ENCODE results near the gene HDLBP.

The HDLBP gene

DNA sequence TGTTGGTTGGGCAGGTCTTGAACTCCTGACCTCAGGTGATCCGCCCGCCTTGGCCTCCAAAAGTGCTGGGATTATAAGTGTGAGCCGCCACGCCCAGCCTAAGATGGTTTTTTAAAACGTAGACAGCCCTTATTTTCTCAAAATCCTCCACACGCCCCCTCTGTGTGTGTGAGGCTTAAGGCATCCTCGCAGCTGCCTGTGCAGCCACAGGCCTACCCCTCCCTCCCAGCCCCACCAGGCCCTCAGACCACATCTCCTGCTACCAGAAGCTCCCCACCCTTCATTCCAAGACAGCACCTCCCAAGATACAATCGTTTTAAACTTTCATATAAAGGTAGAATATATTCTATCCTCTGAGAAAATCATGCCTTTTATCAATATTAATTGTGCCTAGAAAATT lies 122.2 kb downstream of the HDLBP start:
- Histone ChIP-seq H3K4me2 (ENCODE audit: low read length) (no peak overlapping the region), H3K27me3 (ENCODE audit: control insufficient read depth, insufficient read depth, low read length) (peaks cover 25% of the 10 kb centered on the region), H3K9me3 (replicated peaks; ENCODE audit: low read length) (no peaks in the 10 kb centered on the region), H3K4me1 (ENCODE audit: control insufficient read depth, insufficient read depth, low read length) (no peaks in the 10 kb centered on the region), H3K9ac (ENCODE audit: low read depth, low read length) (no peak overlapping the region), H3K4me3 (ENCODE audit: low read length) (no peak overlapping the region), H3K36me3 (ENCODE audit: insufficient read depth, low read length) (no peaks in the 10 kb centered on the region)

DNA sequence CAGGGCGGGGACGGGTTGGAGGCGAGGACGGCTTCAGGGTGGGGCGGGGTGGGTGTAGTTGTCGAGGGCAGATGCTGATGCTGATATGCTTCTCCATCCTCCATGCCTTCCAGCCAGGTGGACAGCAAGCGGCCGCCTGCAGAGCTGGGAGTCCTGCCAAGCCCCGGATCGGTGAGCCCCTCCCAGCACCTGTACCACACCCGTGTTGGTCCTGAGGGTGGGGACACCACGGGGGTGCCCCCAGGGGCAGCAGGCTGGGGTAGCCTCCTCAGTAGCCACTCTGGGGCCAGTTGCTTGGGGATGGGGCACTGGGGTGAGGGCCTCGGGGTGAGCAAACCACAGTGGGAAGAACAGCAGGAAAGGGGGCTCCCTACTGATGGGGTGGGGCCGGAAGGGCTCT lies 124.4 kb downstream of the HDLBP start:
- no peak overlapping the region for H3K4me3 ChIP-seq (ENCODE audit: low read length)
- no peaks in the 10 kb centered on the region for H3K4me1 ChIP-seq (ENCODE audit: control insufficient read depth, insufficient read depth, low read length)
- peaks cover 15% of the 10 kb centered on the region for H3K27me3 ChIP-seq (ENCODE audit: control insufficient read depth, insufficient read depth, low read length)
- no peak overlapping the region for H3K9ac ChIP-seq (ENCODE audit: low read depth, low read length)
- no peaks in the 10 kb centered on the region for H3K36me3 ChIP-seq (ENCODE audit: insufficient read depth, low read length)
- H3K9me3 ChIP-seq (replicated peaks; ENCODE audit: low read length), result no peaks in the 10 kb centered on the region
- H3K4me2 ChIP-seq (ENCODE audit: low read length), result no peak overlapping the region

DNA sequence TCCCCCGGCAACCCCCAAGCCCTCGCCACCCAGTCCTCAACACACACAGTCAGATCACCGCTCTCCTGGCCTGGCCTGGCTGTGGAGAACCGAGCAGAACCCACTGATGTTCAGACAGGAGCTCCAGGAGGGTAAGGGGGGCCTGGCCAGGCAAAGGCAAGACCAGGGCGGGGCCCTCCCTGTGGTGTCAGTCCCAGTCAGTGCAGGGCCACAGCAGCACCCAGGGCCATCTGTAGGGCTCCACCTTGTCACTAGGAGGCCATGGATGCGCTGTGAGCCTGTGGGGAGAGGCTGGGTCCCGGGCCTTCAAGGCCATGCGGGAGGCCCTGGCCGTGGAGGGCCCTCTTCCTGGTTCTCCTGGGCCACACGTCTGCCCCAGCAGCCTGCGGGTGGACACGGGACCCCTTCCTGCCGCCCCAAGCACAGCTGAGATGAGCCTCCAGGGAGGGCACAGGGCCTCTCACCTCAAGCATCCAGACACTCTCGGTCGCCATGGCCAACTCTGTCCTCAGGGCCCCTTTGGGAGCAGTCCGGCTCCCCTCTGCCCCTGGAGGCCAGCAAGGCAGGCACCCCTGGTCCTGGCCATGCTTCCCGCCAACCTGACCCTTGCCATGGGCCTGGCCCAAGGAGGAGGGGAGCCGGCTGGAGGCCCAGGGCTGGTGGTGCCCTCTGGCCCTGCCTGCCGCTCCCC lies 125.0 kb downstream of the HDLBP start:
- Histone ChIP-seq H3K9me3 (replicated peaks; ENCODE audit: low read length) (no peaks in the 10 kb centered on the region), H3K27me3 (ENCODE audit: control insufficient read depth, insufficient read depth, low read length) (peaks cover 9% of the 10 kb centered on the region), H3K36me3 (ENCODE audit: insufficient read depth, low read length) (no peaks in the 10 kb centered on the region), H3K9ac (ENCODE audit: low read depth, low read length) (no peak overlapping the region), H3K4me1 (ENCODE audit: control insufficient read depth, insufficient read depth, low read length) (no peaks in the 10 kb centered on the region), H3K4me3 (ENCODE audit: low read length) (no peak overlapping the region), H3K4me2 (ENCODE audit: low read length) (no peak overlapping the region)

DNA sequence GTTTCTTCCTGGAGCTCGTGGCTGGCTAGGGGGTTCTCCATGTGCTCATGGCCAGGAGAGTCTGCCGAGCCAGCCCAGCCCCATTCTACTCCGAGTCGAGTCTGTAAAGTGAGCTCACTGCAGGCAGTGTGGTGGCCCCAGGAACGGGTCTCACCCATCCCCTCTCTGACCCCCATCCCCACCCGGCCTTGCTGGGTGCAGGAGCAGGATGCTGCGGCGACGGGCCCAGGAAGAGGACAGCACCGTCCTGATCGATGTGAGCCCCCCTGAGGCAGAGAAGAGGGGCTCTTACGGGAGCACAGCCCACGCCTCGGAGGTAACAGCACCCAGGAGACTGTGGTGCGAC lies 125.6 kb downstream of the HDLBP start:
- Histone ChIP-seq H3K4me3 (ENCODE audit: low read length) (no peak overlapping the region), H3K4me1 (ENCODE audit: control insufficient read depth, insufficient read depth, low read length) (no peaks in the 10 kb centered on the region), H3K9me3 (replicated peaks; ENCODE audit: low read length) (no peaks in the 10 kb centered on the region), H3K27me3 (ENCODE audit: control insufficient read depth, insufficient read depth, low read length) (peaks cover 7% of the 10 kb centered on the region), H3K36me3 (ENCODE audit: insufficient read depth, low read length) (no peaks in the 10 kb centered on the region), H3K9ac (ENCODE audit: low read depth, low read length) (no peak overlapping the region), H3K4me2 (ENCODE audit: low read length) (no peak overlapping the region)

DNA sequence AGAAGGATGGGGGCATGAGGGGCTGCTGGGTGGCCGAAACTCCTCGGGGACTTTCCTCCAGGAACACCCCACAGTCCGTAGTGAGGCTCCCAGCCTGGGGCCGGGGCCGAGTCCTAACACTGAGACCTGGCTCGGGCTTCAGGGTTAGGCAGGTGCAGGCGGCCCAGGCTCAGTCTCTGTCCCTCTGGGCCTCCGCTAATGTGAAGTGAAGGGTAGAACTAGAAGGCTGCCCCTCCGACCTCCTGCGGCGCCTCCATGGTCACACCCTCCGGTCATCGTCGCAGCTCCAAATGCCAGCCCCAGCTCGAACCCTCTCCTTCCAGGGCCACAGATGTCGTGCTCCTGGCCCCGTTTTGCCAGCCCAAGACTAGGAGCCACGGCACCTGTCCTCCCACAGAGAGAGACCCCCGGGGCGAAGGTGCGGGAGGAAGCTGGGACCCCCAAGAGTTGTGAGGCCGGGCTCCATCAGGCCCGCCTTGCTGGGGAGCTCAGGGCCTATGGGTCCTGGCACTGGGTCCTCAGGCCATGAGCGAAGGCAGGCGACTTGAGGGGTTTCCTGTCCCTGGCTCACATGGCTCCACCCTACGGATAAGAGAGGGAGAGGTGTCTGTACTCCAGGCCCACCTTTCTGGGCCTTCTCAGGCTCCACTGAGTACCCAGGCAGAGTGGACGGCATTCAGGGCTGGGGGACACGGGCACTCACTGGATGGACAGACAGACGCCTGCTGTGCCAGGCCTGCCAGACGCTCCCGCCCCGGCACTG lies 126.2 kb downstream of the HDLBP start:
- no peak overlapping the region for H3K4me3 ChIP-seq (ENCODE audit: low read length)
- H3K9ac ChIP-seq (ENCODE audit: low read depth, low read length), result no peak overlapping the region
- peaks cover 4% of the 10 kb centered on the region for H3K27me3 ChIP-seq (ENCODE audit: control insufficient read depth, insufficient read depth, low read length)

DNA sequence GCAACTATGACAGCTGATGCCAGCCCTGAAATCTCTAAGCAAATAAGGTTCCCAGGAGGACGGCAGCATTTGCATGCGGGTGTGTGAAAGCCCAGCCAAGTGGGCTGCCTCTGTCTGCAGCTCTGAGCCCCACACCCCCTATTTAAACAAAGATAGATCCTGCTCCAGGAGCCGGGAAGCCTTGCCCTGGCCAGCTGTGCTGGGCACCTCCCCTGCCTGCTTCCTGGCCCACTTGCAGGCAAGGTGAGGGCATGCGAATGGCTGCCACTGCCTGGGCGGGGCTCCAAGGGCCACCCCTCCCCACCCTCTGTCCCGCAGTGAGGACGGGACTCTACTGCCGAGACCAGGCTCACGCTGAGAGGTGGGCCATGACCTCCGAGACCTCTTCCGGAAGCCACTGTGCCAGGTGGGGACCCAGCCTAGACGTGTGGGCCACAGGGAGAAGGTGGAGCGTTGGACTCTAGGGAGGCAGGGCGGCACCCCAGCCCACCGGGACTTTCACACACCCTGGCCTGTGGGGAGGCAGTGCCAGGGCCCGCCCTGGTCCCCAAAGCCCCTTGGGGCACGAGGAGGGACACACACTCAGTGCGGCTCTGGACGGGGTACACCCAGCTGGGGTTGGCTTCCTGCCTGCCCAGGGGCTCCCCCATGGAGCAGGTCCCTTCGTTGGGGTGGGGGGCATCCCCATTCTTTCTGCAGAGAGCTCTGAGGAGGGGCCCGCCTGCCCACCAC lies 126.9 kb downstream of the HDLBP start, which contains the start of gene ANO7:
Gene ANO7, plus strand, starts transcription at position 317 of the 732 bp plus-strand sequence. CDS start 1,387 bp downstream, outside the sequence.
- Histone ChIP-seq H3K9ac (ENCODE audit: low read depth, low read length) (no peak within 1 kb of the TSS), H3K4me2 (ENCODE audit: low read length) (no peak within 1 kb of the TSS), H3K9me3 (replicated peaks; ENCODE audit: low read length) (no peaks in the 10 kb centered on the region), H3K27me3 (ENCODE audit: control insufficient read depth, insufficient read depth, low read length) (peaks cover 4% of the 10 kb centered on the region), H3K4me1 (ENCODE audit: control insufficient read depth, insufficient read depth, low read length) (no peaks in the 10 kb centered on the region), H3K4me3 (ENCODE audit: low read length) (no peak within 1 kb of the TSS), H3K36me3 (ENCODE audit: insufficient read depth, low read length) (no peaks in the 10 kb centered on the region)

More for the DNA sequence above, 126.2 kb downstream of the HDLBP start:
- Histone ChIP-seq H3K4me2 (ENCODE audit: low read length) (no peak overlapping the region), H3K9me3 (replicated peaks; ENCODE audit: low read length) (no peaks in the 10 kb centered on the region), H3K4me1 (ENCODE audit: control insufficient read depth, insufficient read depth, low read length) (no peaks in the 10 kb centered on the region), H3K36me3 (ENCODE audit: insufficient read depth, low read length) (no peaks in the 10 kb centered on the region)

DNA sequence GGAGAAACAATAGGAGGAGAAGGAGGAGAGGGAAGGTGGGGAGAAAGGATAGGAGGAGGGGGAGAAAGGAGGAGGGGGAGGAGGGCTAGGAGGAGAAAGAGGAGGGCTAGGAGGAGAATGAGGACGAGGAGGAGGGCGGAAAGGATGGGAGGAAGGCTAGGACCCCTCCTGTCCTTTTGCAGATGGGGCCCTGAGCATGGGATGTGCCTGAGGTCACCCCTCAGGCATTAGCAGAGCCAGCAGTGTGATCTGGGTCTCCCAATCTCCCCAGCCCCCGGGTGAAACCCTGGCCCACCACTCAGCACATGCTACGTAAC lies 127.6 kb downstream of the HDLBP start:
- H3K4me1 ChIP-seq (ENCODE audit: control insufficient read depth, insufficient read depth, low read length), result no peaks in the 10 kb centered on the region
- no peak overlapping the region for H3K4me2 ChIP-seq (ENCODE audit: low read length)
- H3K4me3 ChIP-seq (ENCODE audit: low read length), result no peak overlapping the region
- peaks cover 4% of the 10 kb centered on the region for H3K27me3 ChIP-seq (ENCODE audit: control insufficient read depth, insufficient read depth, low read length)
- no peaks in the 10 kb centered on the region for H3K36me3 ChIP-seq (ENCODE audit: insufficient read depth, low read length)
- no peak overlapping the region for H3K9ac ChIP-seq (ENCODE audit: low read depth, low read length)
- H3K9me3 ChIP-seq (replicated peaks; ENCODE audit: low read length), result no peaks in the 10 kb centered on the region

DNA sequence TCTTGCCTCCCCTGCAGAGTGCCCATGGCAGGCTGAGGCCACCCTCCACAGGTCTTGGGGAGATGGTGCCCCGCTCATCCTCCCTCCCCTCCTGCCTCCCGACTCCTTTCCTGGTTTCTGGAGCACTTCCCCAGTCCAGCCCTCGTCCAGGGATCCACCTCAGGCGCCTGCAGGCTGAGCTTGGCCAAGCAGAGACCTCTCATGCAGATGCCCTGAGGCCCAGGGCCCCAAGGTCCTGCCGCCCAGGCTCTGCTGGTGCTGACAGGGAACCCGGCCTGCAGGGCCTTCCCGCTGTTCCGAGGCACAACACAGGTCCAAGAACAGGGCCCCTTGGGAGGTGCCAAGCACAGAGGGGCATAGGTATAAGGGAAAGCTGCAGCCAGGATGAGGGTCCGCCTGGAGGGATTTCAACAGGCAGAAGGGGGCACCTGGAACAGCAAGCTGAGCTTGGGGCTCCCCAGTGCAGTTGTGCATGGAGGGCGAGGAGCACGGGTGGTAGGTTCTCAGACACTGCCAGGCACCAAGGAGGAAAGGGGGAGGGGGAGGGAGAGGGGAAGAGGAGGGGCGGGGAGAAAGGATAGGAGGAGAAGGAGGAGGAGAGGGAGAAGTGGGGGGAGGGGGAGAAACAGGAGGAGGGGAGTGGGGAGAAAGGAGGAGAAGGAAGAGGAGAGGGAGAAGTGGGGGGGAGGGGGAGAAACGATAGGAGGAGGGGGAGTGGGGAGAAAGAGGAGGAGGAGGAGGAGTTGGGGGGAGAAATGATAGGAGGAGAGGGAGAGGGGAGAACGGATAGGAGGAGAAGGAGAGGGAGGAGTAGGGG lies 128.2 kb downstream of the HDLBP start:
- Histone ChIP-seq H3K27me3 (ENCODE audit: control insufficient read depth, insufficient read depth, low read length) (peaks cover 4% of the 10 kb centered on the region), H3K9me3 (replicated peaks; ENCODE audit: low read length) (no peaks in the 10 kb centered on the region), H3K36me3 (ENCODE audit: insufficient read depth, low read length) (no peaks in the 10 kb centered on the region), H3K4me3 (ENCODE audit: low read length) (no peak overlapping the region), H3K4me2 (ENCODE audit: low read length) (no peak overlapping the region), H3K4me1 (ENCODE audit: control insufficient read depth, insufficient read depth, low read length) (no peaks in the 10 kb centered on the region), H3K9ac (ENCODE audit: low read depth, low read length) (no peak overlapping the region)

DNA sequence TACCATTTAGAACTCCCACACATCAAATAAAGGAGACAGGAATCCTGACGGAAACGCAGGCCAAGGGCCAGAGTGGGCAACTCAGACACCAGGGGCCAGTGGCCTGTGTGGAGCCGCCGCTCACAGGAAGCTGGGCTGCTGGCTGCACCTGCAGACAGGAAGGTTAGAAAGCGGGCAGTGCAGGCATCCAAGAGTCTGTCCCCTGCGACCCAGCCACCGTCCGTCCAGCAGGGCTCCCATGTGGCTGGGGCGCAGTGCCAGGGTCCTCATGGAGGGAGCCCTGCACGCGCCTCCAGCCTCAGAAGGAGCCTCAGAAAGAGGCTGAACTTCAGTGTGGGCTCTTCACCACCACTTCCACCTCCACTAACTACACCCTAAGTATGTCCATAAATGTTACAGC lies 129.5 kb downstream of the HDLBP start:
- Histone ChIP-seq H3K9ac (ENCODE audit: low read depth, low read length) (no peak overlapping the region), H3K36me3 (ENCODE audit: insufficient read depth, low read length) (peaks cover 3% of the 10 kb centered on the region), H3K9me3 (replicated peaks; ENCODE audit: low read length) (no peaks in the 10 kb centered on the region), H3K27me3 (ENCODE audit: control insufficient read depth, insufficient read depth, low read length) (peaks cover 4% of the 10 kb centered on the region), H3K4me2 (ENCODE audit: low read length) (no peak overlapping the region), H3K4me3 (ENCODE audit: low read length) (no peak overlapping the region), H3K4me1 (ENCODE audit: control insufficient read depth, insufficient read depth, low read length) (no peaks in the 10 kb centered on the region)

DNA sequence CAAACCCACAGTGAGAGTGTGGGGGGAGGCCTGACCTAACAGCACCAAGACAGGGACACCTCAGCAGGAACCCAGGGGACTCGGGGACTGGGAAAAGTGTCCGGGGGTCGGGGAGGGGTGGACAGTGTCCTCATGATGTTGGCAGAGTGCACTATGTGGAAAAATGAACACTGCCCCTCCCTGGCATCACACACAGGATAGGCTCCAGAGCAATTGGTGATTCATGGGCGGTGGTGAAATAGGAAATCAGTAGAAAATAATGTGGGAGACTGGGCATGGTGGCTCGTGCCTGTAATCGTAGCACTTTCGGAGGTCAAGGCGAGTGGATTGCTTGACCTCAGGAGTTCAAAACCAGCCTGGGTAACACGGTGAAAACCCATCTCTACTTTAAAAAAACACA lies 130.6 kb downstream of the HDLBP start:
- H3K27me3 ChIP-seq (ENCODE audit: control insufficient read depth, insufficient read depth, low read length), result peaks cover 4% of the 10 kb centered on the region
- H3K36me3 ChIP-seq (ENCODE audit: insufficient read depth, low read length), result peaks cover 9% of the 10 kb centered on the region
- H3K4me1 ChIP-seq (ENCODE audit: control insufficient read depth, insufficient read depth, low read length), result no peaks in the 10 kb centered on the region
- no peak overlapping the region for H3K4me2 ChIP-seq (ENCODE audit: low read length)
- H3K4me3 ChIP-seq (ENCODE audit: low read length), result no peak overlapping the region
- no peak overlapping the region for H3K9ac ChIP-seq (ENCODE audit: low read depth, low read length)
- H3K9me3 ChIP-seq (replicated peaks; ENCODE audit: low read length), result no peaks in the 10 kb centered on the region

DNA sequence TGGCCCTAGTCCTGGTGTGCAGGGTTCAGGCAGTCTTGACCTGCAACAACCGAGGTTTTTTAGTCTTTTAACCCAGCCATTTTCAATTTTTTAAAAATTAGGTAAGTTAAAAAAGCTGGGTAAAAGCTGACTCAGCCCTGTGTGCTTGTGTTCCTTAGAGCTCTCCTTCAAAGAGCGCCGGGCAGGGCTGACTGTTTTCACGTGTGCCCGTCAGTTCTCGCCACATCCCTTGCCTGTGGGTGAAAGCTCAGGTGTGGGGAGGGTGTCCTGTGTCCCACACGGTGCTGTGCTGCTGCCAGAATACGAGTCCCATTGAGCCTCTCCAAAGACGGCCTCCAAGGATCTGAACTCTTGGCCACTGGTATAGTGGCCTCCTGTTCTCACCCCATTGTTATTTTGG lies 132.3 kb downstream of the HDLBP start:
- peaks cover 20% of the 10 kb centered on the region for H3K36me3 ChIP-seq (ENCODE audit: insufficient read depth, low read length)
- H3K4me2 ChIP-seq (ENCODE audit: low read length), result no peak overlapping the region
- H3K9ac ChIP-seq (ENCODE audit: low read depth, low read length), result no peak overlapping the region
- no peaks in the 10 kb centered on the region for H3K9me3 ChIP-seq (replicated peaks; ENCODE audit: low read length)
- H3K4me3 ChIP-seq (ENCODE audit: low read length), result no peak overlapping the region
- peaks cover 3% of the 10 kb centered on the region for H3K27me3 ChIP-seq (ENCODE audit: control insufficient read depth, insufficient read depth, low read length)
- H3K4me1 ChIP-seq (ENCODE audit: control insufficient read depth, insufficient read depth, low read length), result no peaks in the 10 kb centered on the region

All from skeletal muscle satellite cell (primary cell).